Stimulated activated CD8-positive, alpha-beta memory T cell treated with anti-CD3 and anti-CD28 coated beads, Interleukin-12 subunit alpha, Interleukin-12 subunit beta, amount 100 ng/mL, for 4 hours (primary cell): ENCODE results near the gene TNIP2.
"Not testable (repeated sequence)": the region's sequence is repeated elsewhere in the genome, so short reads cannot be mapped to it uniquely, and the experiment has no call there.

Experiments
- DNase-seq: peaks from one replicate; pipeline ENCODE4 v3.0.0-alpha.2; 2020; ENCODE audit warnings: low read depth

TNIP2 gene

DNA sequence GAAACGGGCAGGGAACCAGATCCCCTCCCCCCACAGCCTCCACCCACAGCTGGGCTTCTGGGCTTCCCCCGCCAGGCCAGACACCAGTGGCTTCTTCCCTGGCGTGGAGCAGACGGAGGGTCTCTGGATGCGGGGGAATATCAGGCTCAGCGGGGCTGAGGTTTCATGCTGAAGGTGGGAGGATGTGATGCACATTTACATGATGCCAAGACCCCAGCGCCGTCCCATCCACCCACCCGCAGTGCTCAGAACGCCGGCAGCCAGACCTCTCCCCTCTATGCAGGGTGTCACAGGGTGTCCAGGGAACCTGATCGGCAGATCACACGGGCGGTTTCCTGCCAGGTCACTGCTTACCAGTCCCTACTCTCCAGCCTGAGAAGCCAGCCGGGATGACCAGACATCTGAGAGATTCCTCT lies 12.8 kb upstream of the TNIP2 start:
- no peak for DNase-seq

DNA sequence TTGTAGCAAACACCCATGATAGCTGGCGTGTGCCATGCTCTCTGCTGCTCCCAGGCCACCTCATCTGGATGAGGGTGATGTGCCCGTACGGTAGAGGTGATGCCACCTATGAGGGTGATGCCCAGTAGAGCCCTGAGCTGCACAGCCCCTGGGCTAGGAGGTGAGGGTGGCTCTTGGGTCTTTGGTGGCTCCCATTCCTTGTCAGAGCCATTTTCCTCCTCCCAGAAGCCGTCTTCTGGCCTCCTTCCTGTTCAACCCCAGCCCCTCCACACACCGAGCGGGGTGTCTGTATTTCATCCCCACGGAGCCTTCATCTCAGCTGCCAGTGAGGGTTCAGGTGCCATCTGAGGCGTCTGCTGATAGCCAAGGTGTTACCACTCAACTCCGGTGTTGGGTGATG lies 12.0 kb upstream of the TNIP2 start:
- DNase-seq, result no peak

DNA sequence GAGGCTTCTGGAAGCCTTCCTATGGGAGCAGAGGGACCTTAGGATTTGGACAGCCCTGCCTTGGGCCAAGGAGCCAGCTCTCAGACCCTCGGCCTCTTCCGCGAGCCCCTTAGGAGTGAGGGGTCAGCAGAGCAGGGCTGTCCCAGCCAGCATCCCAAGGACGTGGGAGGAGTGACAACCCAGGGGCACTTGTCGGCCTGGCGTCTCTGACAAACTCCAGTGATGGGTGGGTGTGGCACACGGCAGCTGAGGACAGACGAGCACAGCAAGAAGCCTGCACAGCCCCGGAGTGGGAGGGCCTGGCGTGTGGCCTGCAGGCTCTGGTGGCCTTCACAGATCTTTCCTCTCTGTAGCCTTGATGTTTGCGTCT lies 11.6 kb upstream of the TNIP2 start:
- DNase-seq, result no peak

DNA sequence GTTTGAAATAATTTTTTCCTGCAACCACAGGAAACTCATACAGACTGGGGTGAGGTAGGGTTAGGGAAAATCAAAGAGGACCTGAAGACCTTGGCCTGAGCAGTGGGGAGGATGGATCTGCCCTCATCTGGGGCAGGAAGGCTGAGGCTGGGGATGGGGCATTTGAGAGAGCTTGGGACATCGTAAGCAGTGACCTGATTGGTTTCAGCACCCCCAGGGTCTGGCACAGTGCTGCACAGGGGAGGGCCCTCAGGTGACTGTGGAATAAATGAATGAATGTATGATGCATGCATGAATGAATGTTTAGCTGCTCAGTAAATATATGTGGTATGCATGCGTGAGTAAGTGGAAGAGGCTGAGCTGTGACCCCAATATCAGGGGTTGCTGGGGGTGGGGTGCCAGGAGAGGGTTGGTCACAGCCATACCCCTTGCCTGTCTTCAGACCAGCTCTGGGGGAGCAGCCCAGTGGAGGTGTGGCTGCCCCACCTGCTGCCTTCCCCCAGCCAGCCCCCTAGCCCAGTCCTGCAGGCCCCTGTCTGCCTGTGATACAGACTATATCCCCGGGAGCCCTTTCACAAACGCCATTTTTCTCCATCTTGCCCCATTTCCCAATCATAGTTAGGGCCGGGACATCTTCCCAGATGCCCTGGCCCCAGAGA lies 11.0 kb upstream of the TNIP2 start:
- no peak for DNase-seq

DNA sequence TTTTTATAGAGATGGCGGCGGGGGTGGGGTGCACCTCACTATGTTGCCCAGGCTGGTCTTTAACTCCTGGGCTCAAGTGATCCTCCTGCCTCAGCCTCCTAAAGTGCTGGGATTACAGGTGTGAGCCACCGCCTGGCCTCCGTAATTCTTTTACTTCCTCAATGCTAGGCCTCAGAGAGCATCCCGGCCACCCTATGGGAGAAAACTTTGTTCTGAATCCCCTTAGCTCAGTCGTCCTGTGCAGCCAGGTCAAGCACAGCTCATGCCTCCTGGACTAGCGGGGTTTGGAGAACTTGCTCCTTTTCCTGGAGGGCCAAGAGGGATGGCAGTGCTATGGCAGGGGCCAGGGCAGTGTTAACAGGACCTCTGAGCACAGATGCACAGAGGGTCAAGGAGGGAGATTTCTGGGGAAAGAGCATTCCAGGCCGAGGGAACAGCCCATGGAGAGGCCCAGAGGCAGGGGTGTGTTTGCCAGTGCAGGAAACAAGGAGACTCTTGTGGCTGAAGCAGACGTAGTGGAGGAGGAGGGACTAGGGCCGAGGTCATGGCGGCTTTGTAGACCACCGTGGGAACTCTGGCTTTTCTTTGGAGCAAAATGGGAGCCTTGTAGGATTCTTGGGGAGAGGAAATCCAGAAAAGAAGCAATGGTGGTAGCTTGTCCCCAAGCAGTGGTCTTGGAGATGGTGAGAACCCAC lies 9.8 kb upstream of the TNIP2 start:
- DNase-seq, result no peak

DNA sequence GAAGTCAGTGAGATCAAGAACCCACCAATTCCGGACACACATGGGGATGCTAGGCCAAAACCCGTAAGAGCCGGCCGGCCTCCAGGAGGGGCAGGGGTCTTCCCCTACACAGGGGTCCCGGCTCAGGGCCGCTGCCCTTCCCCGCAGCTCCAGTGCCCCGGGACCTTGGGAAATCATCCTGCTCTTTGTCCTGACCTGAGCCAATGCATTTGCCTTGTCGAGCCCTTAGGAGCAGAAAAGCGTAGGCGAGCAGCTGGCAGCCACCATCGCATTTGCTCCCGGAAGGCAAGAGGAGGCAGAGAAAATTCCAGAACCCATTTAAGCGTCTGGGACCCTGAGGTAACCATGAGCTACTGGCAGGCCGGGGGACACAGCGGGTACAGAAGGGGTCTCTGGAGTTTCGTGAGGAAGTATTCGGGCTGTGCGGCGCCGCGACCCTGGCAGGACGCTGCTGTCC lies 7.4 kb upstream of the TNIP2 start:
- no peak for DNase-seq

DNA sequence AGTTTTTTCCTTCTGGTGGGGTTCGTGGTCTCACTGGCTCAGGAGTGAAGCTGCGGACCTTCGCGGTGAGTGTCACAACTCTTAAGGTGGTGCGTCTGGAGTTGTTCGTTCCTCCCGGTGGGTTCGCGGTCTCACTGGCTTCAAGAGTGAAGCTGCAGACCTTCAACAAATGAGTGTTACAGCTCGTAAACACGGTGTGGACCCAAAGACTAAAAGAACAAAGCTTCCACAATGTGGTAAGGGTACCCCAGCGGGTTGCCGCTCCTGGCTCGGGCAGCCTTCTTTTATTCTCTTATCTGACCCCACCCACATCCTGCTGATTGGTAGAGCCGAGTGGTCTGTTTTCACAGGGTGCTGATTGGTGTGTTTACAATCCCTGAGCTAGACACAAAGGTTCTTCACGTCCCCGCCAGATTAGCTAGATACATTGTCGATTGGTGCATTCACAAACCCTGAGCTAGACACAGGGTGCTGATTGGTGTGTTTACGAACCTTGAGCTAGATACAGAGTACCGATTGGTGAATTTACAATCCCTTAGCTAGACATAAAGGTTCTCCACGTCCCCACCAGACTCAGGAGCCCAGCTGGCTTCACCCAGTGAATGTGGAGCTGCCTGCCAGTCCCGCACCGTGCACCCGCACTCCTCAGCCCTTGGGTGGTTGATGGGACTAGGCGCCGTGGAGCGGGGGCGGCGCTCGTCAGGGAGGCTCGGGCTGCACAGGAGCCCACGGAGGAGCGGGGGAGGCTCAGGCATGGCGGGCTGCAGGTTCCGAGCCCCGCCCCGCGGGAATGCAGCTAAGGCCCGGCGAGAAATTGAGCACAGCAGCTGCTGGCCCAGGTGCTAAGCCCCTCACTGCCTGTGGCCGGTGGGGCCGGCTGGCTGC lies 6.6 kb upstream of the TNIP2 start:
- not testable (repeated sequence) for DNase-seq

DNA sequence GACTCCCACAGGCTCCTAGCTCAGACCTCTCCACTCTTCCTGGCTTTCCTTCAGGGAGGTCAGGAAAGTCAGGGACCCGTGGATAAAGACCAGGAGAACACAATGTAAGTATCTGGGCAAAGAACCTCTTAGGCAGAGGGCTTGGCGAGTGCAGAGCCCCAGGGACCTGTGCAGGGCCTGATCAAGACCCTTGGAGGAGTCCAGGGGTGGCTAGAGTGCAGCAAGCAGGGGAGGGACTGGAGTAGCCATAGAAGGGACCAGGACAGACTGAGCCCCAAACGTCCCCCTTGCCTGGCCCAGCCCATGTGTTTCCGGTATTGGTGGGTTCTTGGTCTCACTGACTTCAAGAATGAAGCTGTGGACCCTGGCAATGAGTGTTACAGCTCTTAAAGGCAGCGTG lies 5.9 kb upstream of the TNIP2 start:
- DNase-seq, result no peak

DNA sequence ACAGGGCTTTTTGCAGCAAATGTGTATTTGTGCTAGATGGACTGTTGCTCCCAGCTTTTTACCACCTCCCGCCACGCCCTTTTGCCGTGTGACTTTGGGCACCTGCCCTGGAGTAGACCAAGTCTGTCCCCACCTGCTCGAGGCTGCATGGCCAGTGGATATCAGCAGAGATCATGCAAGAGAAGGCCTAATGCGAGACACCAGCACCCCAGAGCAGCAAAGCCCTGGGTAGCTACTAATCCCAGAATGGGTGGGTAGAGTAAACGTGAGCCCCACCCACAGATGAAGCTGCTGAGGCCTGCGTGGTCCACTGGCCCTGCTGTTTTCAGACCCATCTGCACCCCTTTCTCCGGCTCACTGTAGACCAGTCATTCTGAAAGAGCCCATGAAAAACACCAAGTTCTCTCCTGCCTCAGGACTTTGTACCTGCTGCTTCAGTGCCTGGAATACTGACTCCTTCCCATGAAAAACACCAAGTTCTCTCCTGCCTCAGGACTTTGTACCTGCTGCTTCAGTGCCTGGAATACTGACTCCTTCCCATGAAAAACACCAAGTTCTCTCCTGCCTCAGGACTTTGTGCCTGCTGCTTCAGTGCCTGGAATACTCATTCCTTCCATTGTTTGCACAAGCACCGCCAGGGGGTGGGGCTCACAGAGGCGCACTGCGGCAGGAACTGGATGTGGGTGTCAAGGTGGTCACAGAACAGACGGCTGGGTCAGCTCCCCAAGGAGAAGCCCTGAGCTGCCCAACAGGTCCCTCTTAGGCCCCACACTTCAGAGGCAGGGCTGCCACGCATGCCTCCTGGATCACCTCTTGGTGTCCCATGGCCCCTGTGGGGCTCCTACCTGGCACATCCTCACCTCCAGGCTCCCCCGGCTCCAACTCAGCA lies 5.1 kb upstream of the TNIP2 start:
- no peak for DNase-seq

DNA sequence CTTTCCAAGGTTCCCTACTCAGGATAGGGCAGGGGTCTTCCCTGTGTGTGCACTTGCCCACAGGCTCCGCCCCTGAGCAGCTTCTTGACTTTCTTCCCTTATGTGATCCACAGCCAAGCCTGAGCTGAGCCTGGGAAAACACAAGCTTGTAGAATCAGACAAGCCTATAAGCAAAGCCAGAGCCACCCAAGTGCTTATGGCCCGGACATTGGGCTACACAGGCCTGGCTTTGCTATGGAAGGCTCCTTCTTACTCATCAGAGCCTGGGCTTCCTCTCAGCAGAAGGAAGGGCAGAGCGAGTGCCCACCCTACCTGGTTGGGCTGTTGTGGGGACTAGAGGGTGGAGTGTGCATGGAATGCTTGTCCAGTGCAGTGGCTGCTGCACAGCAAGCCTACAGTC lies 1.3 kb upstream of the TNIP2 start:
- no peak for DNase-seq

DNA sequence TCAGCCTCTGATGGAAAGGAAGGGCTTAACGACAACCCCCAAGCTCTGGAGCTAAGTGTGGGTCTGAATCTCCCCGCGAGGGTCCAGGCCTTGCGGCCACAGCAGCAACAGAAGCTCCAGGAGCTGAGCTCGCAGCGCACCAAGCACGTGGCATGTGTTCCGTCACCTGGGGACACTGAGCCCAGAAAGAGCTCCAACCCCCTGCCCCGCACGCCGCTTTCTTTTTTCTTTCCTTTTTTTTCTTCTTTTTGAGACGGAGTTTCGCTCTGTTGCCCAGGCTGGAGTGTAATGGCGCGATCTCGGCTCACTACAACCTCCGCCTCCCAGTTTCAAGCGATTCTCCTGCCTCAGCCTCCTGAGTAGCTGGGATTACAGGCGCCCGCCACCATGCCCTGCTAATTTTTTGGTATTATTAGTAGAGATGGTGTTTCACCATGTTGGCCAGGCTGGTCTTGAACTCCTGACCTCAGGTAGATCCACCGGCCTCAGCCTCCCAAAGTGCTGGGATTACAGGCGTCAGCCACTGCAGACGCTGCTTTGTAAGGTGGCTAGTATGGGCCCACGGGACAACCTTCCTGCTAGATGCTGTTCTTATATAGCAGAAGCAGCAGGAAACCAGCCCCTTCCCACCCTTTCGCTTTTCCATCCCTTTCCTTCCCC lies 685 bp upstream of the TNIP2 start:
- DNase-seq, result no peak

DNA sequence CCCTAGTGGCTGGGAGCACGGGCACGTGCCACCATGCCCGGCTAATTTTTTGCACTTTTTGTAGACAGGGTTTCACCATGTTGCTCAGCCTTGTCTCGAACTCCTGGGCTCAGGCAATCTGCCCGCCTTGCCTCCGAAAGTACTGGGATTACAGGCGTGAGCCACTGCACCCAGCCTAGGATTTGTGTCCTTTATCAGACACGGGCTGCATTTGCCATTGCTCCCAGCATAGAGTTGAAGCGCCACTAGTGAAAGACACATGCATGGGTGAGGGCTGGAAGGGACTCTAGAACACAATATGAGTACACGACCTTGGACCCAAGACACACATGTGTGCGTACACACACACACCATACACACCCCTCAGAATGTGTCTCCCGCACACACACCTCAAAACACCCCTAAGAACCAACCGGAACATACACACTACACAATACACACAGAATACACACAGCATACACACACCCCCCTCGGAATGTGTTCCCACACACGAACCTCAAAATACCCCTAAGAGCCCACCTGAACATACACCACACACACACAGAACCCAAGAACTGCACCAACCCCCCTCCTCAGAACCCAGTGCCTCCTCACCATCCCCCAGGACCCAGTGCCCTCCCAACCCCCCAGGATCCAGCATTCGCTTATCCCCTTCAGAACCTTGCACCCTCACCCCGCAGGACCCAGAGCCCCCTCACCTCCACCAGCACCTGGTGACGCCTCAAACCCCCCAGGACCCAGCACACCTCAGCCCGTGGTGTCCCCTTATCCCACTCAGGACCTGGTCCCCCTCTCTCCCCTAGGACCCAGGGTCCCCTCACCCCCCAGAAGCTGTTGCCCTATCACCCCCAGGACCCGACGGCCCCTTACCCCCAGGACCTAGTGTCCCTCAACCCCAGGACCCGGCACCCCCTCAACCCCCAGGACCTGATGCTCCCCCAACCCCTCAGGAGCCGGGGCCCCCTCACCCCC lies 1.0 kb downstream of the TNIP2 start:
- DNase-seq, result no peak

DNA sequence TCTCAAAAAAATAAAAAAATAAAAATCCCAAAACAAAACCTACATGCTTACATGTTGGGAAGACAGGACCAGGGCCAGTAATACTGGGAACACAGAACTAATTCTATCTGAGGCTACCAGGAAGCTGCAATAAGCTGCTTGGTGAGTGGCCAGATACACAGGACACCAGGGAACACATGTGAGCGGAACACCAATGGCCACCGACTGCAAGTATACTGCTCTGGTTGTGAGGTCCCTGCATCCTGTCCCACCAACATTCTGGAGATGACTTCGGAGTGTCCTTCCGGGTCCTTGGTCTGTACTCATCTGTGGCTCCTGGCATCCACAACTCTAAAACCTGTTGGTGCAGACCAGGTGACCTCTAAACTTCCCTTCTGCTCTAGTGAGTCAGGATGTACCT lies 2.7 kb downstream of the TNIP2 start:
- DNase-seq, result no peak

DNA sequence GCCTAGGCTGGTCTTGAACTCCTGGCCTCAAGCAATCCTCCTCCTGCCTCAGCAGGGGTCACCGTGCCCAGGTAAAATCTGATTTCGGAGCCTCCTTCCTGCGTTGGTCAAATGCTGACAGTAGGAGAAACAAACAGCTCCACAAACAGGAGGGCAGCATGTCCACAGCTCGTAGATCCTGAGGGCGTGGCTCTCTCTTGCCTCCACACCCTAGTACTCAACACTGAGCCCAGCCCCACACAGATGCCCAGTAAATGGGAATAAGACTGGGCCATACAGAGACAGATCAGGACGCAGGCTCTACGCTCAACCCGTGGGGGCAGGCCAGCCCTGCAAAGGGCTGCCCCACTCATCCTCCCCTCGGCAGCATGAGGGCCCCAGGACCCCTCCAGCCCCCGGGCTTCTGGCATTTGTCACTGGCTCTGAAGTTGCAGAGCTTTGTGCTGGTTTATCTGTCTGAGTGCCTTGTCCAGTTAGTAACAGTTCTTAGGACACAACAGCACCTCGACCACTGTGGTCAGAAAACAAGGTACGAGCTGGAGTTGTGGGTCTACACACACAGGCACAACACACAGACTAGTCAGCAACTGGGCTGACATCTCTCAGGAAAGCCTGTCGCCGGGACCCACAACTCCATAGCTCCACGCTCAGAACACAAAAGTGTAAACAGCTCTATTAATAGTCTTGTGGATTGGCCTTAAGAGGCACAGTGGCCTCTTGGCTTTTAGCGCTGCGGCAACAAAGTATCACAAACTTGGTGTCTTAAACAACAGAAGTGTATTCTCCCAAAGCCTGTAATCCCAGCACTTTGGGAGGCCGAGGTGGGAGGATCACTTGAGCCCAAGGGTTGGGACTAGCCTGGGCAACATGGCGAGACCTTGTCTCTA lies 5.2 kb downstream of the TNIP2 start:
- no peak for DNase-seq

DNA sequence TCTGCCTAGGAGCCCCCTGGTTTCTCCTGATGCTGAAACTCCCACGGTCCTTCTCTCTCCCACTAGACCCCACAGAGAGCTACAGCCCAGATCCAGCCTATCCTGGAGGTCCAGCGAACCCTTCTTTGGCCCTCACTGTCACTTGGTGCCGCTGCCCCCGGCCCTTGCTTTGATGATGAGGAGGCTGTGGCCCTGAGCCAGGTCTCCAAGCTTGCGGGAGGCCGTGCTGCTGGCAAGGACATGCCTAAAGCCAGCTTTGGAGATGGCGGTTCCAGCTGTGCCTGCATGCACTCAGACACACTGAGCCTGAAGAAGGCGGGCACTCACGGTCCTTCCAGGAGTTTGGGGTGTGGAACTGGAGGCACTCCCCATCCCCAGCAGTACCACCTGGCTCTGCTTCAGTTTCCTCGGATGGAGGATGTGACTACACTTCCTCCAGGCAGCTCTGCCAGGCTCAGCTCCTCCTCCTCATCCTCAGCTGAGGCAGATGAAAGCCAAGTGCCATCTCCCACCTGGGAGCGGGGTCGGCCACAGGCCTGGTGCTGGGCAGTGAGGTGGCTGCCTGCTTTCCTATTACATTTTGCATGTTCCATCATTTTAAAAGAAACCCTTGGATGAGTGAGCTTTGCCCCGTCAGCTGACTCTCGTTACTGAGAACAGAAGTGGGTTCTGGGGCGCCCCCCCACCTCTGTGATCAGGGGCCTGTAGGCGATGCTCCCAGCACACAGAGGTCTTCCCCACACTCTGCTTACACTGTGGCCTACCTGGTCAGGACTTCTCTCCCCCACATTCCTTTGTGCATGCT lies 9.0 kb downstream of the TNIP2 start:
- no peak for DNase-seq

DNA sequence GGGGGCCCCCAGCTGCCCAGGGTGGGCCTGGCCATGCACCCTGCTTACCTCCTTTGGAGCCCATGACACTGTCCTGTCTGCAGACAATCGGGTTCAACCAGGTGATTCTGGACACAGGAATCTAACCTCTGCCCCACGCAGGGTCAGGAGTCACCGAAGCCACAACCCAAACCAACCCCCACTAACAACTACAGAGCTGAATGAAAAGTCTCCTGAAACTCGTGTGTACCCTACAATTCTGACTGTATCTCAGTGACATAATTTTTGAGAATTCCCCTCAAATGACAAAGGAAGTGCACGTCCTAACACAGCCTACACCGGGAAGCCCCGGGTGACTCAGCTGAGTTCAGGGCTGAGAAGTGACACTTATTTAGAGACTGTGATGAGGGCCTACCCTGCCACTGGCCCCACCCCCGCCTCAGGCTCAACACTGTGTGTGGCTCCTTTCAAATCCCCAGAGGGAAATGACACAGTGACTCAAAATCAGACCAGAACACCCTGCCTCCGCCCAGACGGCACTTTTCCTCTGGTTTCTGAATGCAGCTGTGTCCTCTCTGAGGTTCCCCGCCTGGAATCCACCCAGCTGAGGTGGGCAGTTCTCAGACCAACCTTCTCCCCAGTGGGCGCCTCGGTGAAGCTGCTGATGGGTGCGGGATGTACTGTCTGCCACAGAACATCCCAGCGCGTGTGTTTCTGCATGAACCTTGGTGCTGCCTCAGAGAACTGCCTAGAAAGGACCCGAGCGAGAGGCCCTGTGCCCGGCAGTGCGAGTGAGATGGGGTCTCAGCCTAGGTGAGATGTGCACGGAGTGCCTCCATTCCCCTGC lies 9.9 kb downstream of the TNIP2 start:
- DNase-seq, result peak; percentile 79

DNA sequence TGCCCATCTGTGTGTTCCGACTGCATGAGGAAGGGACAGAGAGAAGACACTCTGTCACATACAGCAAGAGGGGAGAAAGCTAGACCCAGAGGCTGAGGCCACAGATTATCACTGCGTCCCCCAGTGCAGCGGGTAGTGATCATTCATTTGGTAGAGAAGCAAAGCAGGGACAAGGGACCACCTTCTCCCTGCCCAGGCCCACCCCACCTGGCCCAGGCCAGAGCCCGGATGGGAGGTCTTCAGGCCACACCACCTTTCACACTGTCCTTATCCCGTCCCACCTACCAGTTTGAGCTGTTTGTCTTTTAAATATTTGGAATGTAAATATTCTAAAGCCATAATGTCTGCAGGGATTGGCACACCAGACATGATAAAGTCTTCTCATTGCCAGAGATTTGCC lies 10.6 kb downstream of the TNIP2 start:
- DNase-seq, result no peak
